SK-N-SH treated with all-trans-retinoic acid at 6 μM for 48 hours (cell line): ENCODE results near the gene DOCK4.

ENCODE experiments used
- ATAC-seq: fragments of 200-7000 bp; cut with Tn5 transposase; 3 replicates; pipeline ENCODE4 v1.9.1; 2020; ENCODE audit warnings: mild to moderate bottlenecking, moderate library complexity
- BACH2 ChIP-seq: fragments of 250-450 bp; sonication (Bioruptor Pico); IDR thresholded peaks from 2 replicates; pipeline ENCODE4 v1.9.0; 2021; ENCODE audit warnings: mild to moderate bottlenecking, borderline replicate concordance
- CSDC2 ChIP-seq: fragments of 250-450 bp; sonication (Bioruptor Pico); IDR thresholded peaks from 2 replicates; pipeline ENCODE4 v1.5.0; 2020; ENCODE audit warnings: mild to moderate bottlenecking, moderate library complexity
- ESRRG ChIP-seq: fragments of 250-450 bp; sonication (Bioruptor Pico); IDR thresholded peaks from 2 replicates; pipeline ENCODE4 v1.6.1; 2021; ENCODE audit warnings: mild to moderate bottlenecking
- GLIS3 ChIP-seq: fragments of 250-450 bp; sonication (Bioruptor Pico); IDR thresholded peaks from 2 replicates; pipeline ENCODE4 v1.5.0; 2020; ENCODE audit warnings: mild to moderate bottlenecking, moderate library complexity
- ISL1 ChIP-seq: fragments of 250-450 bp; sonication (Bioruptor Pico); IDR thresholded peaks from 2 replicates; pipeline ENCODE4 v2.1.2; 2022; ENCODE audit warnings: mild to moderate bottlenecking, moderate library complexity
- PPARA ChIP-seq: fragments of 250-450 bp; sonication (Bioruptor Pico); IDR thresholded peaks from 2 replicates; pipeline ENCODE4 v1.5.0; 2020; ENCODE audit warnings: mild to moderate bottlenecking, borderline replicate concordance
- RARB ChIP-seq: fragments of 250-450 bp; sonication (Bioruptor Pico); IDR thresholded peaks from 2 replicates; pipeline ENCODE4 v1.8.0; 2021; ENCODE audit warnings: mild to moderate bottlenecking, moderate library complexity
- SNAI2 ChIP-seq: fragments of 250-450 bp; sonication (Bioruptor Pico); IDR thresholded peaks from 2 replicates; pipeline ENCODE4 v1.5.0; 2020; ENCODE audit warnings: mild to moderate bottlenecking, moderate library complexity
- TCF4 ChIP-seq: fragments of 250-450 bp; sonication (Bioruptor Pico); IDR thresholded peaks from 2 replicates; pipeline ENCODE4 v1.8.0; 2021; ENCODE audit warnings: mild to moderate bottlenecking, moderate library complexity, borderline replicate concordance
- TOX ChIP-seq: fragments of 250-450 bp; sonication (Bioruptor Pico); IDR thresholded peaks from 2 replicates; pipeline ENCODE4 v1.8.0; 2021; ENCODE audit warnings: mild to moderate bottlenecking, moderate library complexity, borderline replicate concordance
- ZC3H10 ChIP-seq: fragments of 250-450 bp; sonication (Bioruptor Pico); IDR thresholded peaks from 2 replicates; pipeline ENCODE4 v1.5.1; 2021; ENCODE audit warnings: mild to moderate bottlenecking, moderate library complexity
- ZFP3 ChIP-seq: fragments of 250-450 bp; sonication (Bioruptor Pico); IDR thresholded peaks from 2 replicates; pipeline ENCODE4 v1.5.0; 2020; ENCODE audit warnings: mild to moderate bottlenecking, moderate library complexity
- ZFP30 ChIP-seq: fragments of 450-650 bp; formaldehyde crosslinking; IDR thresholded peaks from 2 replicates; pipeline ENCODE4 v1.5.0; 2022; ENCODE audit warnings: mild to moderate bottlenecking, moderate library complexity
- ZNF565 ChIP-seq: fragments of 450-650 bp; formaldehyde crosslinking; conservative IDR thresholded peaks from 2 replicates; pipeline ENCODE4 v1.5.0; 2020; ENCODE audit warnings: low read depth, mild to moderate bottlenecking, moderate library complexity
- ZNF70 ChIP-seq: fragments of 450-650 bp; formaldehyde crosslinking; IDR thresholded peaks from 2 replicates; pipeline ENCODE4 v1.5.0; 2020; ENCODE audit warnings: mild to moderate bottlenecking, moderate library complexity
- ZNF8 ChIP-seq: fragments of 450-650 bp; formaldehyde crosslinking; IDR thresholded peaks from 2 replicates; pipeline ENCODE4 v1.5.0; 2020; ENCODE audit warnings: mild to moderate bottlenecking, moderate library complexity
- TF ChIP-seq, protein P1 (sequence below): fragments of 250-450 bp; sonication (Bioruptor Pico); IDR thresholded peaks from 2 replicates; pipeline ENCODE4 v1.8.0; 2021; ENCODE audit warnings: low read depth, mild to moderate bottlenecking, moderate library complexity, borderline replicate concordance
- TF ChIP-seq, protein P2 (sequence below): fragments of 250-450 bp; sonication (Bioruptor Pico); IDR thresholded peaks from 2 replicates; pipeline ENCODE4 v1.5.0; 2020; ENCODE audit warnings: mild to moderate bottlenecking, moderate library complexity
- TF ChIP-seq, protein P3 (sequence below): fragments of 250-450 bp; sonication (Bioruptor Pico); IDR thresholded peaks from 2 replicates; pipeline ENCODE4 v1.5.1; 2021; ENCODE audit warnings: mild to moderate bottlenecking, moderate library complexity

DOCK4 gene

DNA sequence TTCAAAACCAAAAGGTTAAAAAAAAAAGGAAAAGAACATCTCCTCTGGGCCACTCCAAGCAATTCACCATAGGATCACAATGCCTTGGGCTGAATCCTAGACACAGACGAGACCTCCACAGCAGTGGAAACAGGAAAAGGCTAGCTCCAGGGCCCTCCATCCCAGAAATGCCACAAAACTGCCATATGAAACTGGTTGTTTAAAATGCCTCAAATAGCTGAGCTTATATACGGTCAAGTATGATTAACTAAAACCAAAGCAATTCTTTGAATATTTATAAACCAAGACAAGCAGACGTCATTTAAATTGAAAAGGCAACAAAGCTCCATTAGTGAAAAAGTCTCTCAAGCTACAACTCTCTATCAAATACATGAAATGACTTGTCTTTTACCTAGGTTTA lies 63.1 kb downstream of the DOCK4 start:
- ATAC-seq, result no peak; the same call in 2 of the 3 replicates
- no peak for TF ChIP-seq PPARA (CRISPR knock-in tag)
- TF ChIP-seq, protein P1, sequence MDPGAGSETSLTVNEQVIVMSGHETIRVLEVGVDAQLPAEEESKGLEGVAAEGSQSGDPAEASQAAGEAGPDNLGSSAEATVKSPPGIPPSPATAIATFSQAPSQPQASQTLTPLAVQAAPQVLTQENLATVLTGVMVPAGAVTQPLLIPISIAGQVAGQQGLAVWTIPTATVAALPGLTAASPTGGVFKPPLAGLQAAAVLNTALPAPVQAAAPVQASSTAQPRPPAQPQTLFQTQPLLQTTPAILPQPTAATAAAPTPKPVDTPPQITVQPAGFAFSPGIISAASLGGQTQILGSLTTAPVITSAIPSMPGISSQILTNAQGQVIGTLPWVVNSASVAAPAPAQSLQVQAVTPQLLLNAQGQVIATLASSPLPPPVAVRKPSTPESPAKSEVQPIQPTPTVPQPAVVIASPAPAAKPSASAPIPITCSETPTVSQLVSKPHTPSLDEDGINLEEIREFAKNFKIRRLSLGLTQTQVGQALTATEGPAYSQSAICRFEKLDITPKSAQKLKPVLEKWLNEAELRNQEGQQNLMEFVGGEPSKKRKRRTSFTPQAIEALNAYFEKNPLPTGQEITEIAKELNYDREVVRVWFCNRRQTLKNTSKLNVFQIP (CRISPR knock-in tag), result no peak

DNA sequence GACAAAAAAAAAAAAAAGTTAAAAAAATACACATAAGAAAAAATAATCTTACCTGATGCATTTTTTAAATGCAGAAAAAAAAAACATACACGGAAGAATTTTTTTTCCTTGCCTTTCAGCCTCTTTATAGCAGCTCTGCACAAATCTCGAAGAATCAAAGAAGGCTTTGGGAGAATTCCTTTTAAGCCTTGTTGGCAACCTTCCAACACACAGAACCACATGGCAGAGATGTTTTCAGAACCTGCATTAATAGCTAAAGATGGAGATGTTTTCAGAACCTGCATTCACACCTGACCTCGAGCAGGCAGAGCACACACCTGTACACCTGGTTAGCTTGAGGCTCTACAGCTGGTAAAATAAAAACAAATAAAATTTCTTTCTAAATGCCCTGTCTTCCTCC lies 65.6 kb downstream of the DOCK4 start:
- TF ChIP-seq TCF4 (CRISPR knock-in tag) (no peak), ZNF8 (CRISPR knock-in tag) (no peak), ZNF565 (CRISPR knock-in tag) (no peak), ESRRG (no peak), PPARA (CRISPR knock-in tag) (no peak), CSDC2 (no peak)
- ATAC-seq, result no peak

DNA sequence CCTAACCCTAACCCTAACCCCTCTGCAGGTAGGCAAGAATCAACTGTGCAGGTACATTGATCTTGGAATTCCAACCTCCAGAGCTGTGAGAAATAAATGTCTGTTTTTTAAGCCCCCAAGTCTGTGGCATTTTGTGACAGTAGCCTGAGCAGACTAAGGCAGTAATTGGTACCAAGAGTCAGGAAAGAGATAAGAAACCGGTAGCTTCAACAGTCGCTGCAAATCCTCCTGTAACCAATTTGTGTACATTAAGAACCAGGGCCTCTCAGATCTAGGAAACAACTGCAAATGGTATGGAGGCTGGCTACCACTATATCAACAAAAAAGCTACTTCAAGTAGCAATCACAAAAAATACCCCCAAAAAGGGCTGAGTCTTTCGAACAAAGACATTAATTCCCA lies 67.3 kb downstream of the DOCK4 start:
- no peak for ATAC-seq
- TF ChIP-seq ZNF70 (CRISPR knock-in tag), result 0 out of 2 replicates have a peak, but pooled peaks have one; percentile 23
- TF ChIP-seq, protein P2, sequence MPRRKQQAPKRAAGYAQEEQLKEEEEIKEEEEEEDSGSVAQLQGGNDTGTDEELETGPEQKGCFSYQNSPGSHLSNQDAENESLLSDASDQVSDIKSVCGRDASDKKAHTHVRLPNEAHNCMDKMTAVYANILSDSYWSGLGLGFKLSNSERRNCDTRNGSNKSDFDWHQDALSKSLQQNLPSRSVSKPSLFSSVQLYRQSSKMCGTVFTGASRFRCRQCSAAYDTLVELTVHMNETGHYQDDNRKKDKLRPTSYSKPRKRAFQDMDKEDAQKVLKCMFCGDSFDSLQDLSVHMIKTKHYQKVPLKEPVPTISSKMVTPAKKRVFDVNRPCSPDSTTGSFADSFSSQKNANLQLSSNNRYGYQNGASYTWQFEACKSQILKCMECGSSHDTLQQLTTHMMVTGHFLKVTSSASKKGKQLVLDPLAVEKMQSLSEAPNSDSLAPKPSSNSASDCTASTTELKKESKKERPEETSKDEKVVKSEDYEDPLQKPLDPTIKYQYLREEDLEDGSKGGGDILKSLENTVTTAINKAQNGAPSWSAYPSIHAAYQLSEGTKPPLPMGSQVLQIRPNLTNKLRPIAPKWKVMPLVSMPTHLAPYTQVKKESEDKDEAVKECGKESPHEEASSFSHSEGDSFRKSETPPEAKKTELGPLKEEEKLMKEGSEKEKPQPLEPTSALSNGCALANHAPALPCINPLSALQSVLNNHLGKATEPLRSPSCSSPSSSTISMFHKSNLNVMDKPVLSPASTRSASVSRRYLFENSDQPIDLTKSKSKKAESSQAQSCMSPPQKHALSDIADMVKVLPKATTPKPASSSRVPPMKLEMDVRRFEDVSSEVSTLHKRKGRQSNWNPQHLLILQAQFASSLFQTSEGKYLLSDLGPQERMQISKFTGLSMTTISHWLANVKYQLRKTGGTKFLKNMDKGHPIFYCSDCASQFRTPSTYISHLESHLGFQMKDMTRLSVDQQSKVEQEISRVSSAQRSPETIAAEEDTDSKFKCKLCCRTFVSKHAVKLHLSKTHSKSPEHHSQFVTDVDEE (CRISPR knock-in tag), result no peak; the same call in 1 of the 2 replicates

DNA sequence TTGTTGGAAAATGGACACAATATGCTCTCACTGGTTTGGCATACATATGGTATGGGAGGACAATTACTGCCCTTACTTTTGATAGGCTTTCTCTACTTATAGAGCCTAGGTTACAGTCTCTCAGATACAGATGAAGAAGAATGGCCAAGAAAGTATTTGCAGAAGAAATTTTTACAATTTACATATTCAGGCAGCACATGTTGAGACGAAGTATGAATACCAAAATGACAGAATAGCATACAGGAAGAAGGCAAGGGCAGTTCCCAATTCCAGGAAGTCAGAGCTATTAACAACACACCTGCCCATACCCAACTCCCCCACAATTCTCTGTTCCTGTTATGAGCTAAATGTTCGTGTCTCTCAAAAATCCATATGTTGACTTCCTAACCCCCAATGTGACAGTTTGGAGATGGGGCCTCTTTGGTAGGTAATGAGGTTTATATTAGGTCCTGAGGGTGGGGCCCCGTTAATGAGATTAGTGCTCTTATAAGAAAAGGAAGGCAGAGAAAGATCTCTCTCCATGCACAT lies 67.8 kb downstream of the DOCK4 start:
- TF ChIP-seq ZFP30 (CRISPR knock-in tag) (no peak), BACH2 (CRISPR knock-in tag) (no peak), RARB (CRISPR knock-in tag) (no peak), TOX (no peak), ZFP3 (CRISPR knock-in tag) (no peak), GLIS3 (CRISPR knock-in tag) (no peak)

DNA sequence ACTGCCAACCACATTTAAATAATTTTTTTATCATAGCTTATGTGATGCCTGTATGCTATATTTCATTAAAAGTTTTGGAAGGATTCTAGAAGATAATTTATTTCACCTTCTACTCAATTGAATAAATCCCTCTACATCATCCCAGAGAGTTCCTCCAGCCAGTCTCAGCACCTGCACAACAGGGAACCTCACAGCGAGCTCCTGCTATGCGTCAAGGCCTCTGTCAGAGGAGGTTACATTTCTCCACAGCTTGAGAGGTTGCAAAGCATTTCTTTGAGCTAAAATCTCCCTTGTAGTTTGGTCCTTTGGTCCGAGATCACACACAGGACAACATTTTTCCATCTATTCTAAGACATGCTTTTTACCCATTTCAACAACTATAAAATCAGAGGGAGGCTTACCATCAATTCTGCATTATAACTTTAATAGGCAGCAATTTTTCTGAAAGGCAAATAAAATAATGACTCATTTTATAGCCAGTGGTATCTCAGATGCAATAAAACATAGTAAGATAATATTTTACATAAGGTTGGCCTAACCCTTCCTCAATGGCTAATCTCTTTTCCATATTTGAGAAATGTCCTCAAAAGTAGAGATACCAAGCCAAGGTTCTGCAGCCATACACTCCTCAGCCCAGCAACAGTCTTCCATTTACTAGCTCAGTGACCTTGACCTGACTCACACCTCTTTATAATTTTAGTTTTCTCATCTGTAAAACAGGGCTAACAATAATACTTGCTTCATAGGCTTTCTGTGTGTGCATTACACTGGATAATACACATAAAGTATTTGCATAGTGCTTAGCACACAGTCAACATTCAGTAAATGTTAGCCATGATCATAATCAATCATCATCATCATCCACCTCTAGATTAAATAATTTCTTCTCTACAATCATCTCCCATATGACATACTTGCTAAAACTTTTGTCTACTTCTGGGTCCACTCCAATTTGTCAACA lies 68.8 kb downstream of the DOCK4 start:
- TF ChIP-seq ISL1 (CRISPR knock-in tag) (no peak), ZC3H10 (CRISPR knock-in tag) (0 out of 2 replicates have a peak, but pooled peaks have one; percentile 8)
- ATAC-seq, result peak; percentile 56; the same call in 2 of the 3 replicates

More for the DNA sequence above, 67.8 kb downstream of the DOCK4 start:
- no peak for ATAC-seq

DNA sequence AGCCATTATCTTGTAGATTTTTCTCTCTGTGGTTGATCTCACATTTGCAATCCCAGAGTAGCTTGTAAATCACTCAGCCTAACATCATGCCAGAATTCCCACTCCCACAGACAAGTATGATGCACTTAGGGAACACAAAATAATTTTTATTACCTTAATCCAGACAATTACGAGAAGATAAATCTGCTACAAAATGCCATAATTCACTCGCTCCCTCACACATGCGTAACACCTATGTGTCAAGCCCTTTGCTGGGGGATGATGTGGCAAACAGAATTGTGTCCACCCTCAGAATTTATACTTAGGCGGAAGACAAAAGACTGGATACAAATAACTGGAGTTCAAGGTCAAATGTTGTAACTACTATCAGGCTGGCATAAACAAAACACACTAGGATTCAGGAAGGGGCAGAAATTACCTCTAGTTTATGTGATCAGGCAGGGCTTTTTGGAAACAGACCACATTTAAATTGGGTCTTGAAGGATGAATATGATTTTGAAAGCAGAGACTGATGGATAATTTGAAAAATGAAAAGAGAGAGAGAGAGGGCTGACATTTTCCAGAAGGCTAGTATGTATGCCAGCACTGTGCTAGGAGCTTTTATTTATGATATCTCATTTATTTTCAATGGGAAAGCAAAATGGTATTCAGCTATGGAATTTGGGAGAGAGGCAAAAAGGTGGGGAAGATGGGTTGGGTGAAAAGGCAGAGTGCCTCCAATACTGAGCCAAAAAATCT lies 69.8 kb downstream of the DOCK4 start:
- peak; percentile 45 for ATAC-seq
- TF ChIP-seq SNAI2, result peak; percentile 75
- TF ChIP-seq, protein P2 (CRISPR knock-in tag), result 0 out of 2 replicates have a peak, but pooled peaks have one; percentile 22
- TF ChIP-seq ZNF565 (CRISPR knock-in tag), result no peak
- peak; percentile 35; the same call in 1 of the 2 replicates for TF ChIP-seq ZNF8 (CRISPR knock-in tag)
- no peak for TF ChIP-seq ZNF70 (CRISPR knock-in tag)
- peak; percentile 84 for TF ChIP-seq ESRRG
- TF ChIP-seq, protein P3, sequence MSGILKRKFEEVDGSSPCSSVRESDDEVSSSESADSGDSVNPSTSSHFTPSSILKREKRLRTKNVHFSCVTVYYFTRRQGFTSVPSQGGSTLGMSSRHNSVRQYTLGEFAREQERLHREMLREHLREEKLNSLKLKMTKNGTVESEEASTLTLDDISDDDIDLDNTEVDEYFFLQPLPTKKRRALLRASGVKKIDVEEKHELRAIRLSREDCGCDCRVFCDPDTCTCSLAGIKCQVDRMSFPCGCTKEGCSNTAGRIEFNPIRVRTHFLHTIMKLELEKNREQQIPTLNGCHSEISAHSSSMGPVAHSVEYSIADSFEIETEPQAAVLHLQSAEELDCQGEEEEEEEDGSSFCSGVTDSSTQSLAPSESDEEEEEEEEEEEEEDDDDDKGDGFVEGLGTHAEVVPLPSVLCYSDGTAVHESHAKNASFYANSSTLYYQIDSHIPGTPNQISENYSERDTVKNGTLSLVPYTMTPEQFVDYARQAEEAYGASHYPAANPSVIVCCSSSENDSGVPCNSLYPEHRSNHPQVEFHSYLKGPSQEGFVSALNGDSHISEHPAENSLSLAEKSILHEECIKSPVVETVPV (CRISPR knock-in tag), result no peak
- TF ChIP-seq PPARA (CRISPR knock-in tag), result no peak
- TF ChIP-seq ZC3H10 (CRISPR knock-in tag), result 0 out of 2 replicates have a peak, but pooled peaks have one; percentile 11
- peak; percentile 37; the same call in 1 of the 2 replicates for TF ChIP-seq TCF4 (CRISPR knock-in tag)
